Transverse colon (tissue), 4 donors: ENCODE data around the gene LRRC42.

Experiments
- CTCF ChIP-seq, 5 experiments: fragments of 200-600 bp in 3 of 5; fragments of 450-650 bp in 2 of 5; sonication (generic) in 3 of 5; IDR thresholded peaks; 1 replicate in 2 of 5; 2 replicates in 3 of 5; pipeline ENCODE4 v1.5.1; 2016 to 2017; ENCODE audit warnings: antibody characterized with exemption in 5 of 5, inconsistent platforms in 3 of 5, mild to moderate bottlenecking in 2 of 5, moderate library complexity in 1 of 5
- EP300 ChIP-seq: sonication (generic); formaldehyde crosslinking; IDR thresholded peaks from one replicate; pipeline ENCODE4 v1.6.1; 2017; ENCODE audit warnings: antibody characterized with exemption, low read depth
- POLR2A ChIP-seq: fragments of 450-650 bp; IDR thresholded peaks from one replicate; pipeline ENCODE4 v1.6.1; 2016; ENCODE audit warnings: antibody characterized with exemption, mild to moderate bottlenecking, moderate library complexity
- POLR2AphosphoS5 ChIP-seq, 3 donors: sonication (generic); formaldehyde crosslinking; IDR thresholded peaks; one replicate each; pipeline ENCODE4 v1.6.1; 2016; ENCODE audit warnings: antibody characterized with exemption in 3 of 3

- TF ChIP-seq CTCF (IDR thresholded peaks at IDR 0.05) (no peak), POLR2AphosphoS5 (IDR thresholded peaks at IDR 0.05) (no peak), POLR2A (no peak), EP300 (no peak)
These were observed 8.0 kb downstream of the LRRC42 start for GRCh38 chr1:53954128-53954527.
